ENCODE results near the gene C5AR2.
A peak's percentile ranks its signal among the peaks of the same experiment; 100 is the strongest.
"Not testable (repeated sequence)": the region's sequence is repeated elsewhere in the genome, so short reads cannot be mapped to it uniquely, and the experiment has no call there.

The C5AR2 gene

DNA sequence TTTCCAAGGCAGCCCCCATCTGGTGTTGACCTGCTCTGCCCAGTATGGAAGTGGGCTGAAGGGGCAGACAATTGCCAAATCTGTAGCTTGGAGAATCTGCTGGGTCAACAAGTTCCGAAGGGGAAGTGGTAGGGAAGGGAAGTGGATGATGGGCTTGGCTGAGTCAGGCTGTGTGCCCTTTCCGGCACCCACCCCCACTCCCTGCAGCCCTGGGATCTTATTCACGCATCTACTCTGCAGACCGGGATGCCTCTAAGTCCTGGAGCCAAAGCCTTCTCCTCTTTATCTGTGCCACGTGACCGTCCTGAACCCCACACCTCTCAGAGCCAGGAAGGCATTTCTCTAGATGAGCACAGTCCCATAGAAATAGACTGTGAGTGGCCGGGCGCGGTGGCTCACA, 7.5 kb upstream of the C5AR2 start:
- no peak for DNase-seq

GRCh38 chr19:47330466-47330869, 1.5 kb upstream of the C5AR2 start:
- no peak for DNase-seq

DNA sequence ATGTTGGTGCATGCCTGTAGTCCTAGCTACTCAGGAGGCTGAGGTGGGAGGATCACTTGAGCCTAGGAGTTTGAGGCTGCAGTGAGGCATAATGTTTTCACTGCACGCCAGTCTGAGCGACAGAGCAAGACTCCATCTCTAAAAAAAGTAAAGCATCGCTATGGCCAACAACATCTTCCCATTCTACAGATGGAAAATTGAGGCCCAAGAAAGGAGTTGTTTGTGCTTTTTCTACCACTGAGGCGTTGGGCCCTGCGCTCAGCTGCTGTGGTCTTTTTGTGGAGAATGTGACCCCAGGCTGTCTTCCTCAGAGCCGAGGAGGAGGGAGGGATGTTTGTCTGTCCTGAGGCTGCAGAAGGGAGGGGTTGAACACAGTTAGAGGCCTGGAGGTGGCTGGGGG, 485 bp upstream of the C5AR2 start:
- DNase-seq: no peak

DNA sequence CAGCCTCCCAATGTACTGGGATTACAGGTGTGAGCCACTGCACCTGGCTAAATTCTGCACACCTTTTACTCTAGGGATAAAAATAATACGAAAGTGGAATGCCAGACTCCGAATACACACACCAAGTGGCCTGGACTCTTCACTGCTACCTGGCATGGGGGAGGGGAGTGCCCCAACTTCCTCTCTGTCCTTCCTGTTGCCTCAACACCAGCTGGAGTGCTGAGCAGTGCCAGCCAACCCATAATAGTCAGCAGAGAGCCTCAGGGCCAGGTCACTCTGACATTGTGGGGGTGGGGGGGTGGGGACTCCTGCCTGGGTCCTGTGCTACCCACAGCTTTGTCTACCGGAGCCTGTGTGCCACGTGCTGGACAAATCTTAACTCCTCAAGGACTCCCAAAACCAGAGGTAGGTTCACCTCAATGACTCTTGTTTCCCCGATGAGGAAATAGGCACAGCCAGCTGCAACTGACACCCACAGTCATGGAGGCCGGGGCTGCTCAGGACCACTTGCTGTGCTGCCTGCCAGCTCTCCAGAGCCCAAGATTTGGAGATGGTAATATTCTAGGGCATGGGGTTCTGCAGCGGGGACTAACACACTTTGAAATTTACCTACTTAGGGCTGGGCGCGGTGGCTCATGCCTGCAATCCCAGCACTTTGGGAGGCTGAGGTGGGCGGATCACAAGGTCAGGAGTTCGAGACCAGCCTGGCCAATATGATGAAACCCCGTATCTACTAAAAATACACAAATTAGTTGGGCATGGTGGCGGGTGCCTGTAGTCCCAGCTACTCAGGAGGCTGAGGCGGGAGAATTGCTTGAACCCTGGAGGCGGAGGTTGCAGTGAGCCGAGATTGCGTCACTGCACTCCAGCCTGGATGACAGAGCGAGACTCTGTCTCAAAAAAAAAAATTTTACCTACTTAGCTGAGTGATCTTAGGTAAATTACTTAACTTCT, 5.1 kb downstream of the C5AR2 start:
- not testable (repeated sequence) for DNase-seq

DNA sequence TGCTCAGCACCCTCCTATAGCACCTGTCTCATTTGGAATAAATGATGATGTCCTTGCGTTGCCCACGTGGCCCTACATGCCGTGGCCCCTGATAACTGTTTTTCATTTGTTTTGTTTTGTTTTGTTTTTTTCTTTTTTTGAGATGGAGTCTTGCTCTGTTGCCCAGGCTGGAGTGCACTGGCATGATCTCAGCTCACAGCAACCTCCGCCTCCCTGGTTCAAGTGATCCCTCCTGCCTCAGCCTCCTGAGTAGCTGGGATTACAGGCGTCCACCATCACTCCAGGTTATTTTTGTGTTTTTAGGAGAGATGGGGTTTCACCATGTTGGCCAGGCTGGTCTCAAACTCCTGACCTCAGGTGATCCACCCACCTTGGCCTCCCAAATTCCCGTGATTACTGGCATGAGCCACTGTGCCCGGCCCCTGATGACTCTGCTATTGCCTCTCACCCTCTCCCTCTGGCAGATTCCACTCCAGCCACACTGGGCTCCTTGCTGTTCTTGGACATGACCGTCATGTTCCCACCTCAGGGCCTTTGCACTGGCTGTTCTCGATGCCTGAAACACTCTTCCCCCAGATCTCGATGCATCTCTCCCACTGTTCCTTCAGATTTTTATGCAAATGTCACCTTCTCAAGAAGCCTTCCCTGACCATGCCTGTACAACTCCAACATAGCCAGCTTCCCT, 7.4 kb downstream of the C5AR2 start:
- DNase-seq: no peak

DNA sequence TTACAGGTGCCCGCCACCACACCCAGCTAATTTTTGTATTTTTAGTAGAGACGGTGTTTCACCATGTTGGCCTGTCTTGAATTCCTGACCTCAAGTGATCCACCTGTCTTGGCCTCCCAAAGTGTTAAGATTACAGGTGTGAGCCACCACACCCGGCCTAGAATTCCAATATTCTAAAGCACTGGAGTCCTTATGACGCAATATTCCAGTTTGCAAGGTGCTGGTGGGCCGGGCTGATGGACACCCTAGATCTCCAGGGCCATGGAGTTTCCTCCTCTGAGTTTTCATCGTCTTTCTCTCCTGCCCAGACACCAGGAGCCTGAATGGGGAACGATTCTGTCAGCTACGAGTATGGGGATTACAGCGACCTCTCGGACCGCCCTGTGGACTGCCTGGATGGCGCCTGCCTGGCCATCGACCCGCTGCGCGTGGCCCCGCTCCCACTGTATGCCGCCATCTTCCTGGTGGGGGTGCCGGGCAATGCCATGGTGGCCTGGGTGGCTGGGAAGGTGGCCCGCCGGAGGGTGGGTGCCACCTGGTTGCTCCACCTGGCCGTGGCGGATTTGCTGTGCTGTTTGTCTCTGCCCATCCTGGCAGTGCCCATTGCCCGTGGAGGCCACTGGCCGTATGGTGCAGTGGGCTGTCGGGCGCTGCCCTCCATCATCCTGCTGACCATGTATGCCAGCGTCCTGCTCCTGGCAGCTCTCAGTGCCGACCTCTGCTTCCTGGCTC, 8.7 kb downstream of the C5AR2 start:
- DNase-seq: no peak

GRCh38 chr19:47341734-47342133, 9.8 kb downstream of the C5AR2 start:
- no peak for DNase-seq

GRCh38 chr19:47343194-47343802, 11.3 kb downstream of the C5AR2 start:
- DNase-seq: no peak

GRCh38 chr19:47344425-47344824, 12.4 kb downstream of the C5AR2 start:
- no peak for DNase-seq

- DNase-seq: not testable (repeated sequence)
Observed at GRCh38 chr19:47346024-47346423, 14.0 kb downstream of the C5AR2 start.

GRCh38 chr19:47348819-47349795, 17.1 kb downstream of the C5AR2 start, which contains the start of gene DHX34:
TSS of gene DHX34 (plus strand) at chr19:47349315. CDS start at chr19:47353031, 3,716 bp downstream.
- DNase-seq: peak; percentile 99

DNA sequence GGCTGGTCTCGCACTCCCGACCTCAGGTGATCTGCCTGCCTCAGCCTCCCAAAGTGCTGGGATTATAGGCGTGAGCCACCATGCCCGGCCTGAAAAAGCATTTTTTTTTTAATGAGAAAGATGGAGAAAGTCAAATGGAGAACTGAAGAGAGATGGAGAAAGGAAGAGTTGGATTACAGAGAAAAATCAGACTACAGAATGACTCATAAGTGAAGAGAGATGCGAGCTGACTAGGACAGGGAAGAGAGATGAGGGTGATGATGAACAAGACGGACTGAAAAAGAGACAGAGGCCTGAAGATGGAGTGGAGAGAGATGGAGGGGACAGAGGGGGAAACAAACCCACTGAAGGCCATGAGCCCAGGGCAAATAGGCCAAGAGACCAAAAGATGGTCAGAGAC, 18.7 kb downstream of the C5AR2 start:
- no peak for DNase-seq

GRCh38 chr19:47351548-47351947, 19.6 kb downstream of the C5AR2 start:
- no peak for DNase-seq

DNA sequence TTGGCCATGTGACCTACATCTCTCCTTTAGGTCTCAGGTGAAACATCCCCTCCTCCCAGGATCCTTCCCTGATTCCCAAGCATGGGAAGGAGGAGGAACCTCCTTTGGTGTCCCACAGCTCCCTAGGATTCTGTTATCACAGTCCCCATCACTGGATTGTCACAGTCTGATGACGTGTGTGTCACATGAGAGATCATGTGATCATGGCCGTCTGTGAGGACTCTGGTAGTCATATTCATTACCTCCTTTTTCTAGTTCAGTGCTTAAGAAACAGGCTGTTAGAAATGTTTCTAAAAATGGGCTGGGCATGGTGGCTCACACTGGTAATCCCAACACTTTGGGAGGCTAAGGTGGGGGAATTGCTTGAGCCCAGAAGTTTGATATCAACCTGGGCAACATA, 20.1 kb downstream of the C5AR2 start:
- no peak for DNase-seq

DNA sequence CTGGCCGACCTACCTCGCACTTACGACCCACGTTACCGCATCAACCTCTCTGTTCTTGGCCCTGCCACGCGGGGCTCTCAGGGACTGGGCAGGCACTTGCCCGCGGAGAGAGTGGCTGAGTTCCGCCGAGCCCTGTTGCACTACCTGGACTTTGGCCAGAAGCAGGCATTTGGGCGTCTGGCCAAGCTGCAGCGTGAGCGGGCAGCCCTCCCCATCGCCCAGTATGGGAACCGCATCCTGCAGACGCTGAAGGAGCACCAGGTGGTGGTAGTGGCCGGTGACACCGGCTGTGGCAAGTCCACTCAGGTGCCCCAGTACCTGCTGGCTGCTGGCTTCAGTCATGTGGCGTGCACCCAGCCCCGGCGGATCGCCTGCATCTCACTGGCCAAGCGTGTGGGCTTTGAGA, 21.3 kb downstream of the C5AR2 start:
- DNase-seq: no peak

GRCh38 chr19:47356900-47357299, 24.9 kb downstream of the C5AR2 start:
- no peak for DNase-seq

DNA sequence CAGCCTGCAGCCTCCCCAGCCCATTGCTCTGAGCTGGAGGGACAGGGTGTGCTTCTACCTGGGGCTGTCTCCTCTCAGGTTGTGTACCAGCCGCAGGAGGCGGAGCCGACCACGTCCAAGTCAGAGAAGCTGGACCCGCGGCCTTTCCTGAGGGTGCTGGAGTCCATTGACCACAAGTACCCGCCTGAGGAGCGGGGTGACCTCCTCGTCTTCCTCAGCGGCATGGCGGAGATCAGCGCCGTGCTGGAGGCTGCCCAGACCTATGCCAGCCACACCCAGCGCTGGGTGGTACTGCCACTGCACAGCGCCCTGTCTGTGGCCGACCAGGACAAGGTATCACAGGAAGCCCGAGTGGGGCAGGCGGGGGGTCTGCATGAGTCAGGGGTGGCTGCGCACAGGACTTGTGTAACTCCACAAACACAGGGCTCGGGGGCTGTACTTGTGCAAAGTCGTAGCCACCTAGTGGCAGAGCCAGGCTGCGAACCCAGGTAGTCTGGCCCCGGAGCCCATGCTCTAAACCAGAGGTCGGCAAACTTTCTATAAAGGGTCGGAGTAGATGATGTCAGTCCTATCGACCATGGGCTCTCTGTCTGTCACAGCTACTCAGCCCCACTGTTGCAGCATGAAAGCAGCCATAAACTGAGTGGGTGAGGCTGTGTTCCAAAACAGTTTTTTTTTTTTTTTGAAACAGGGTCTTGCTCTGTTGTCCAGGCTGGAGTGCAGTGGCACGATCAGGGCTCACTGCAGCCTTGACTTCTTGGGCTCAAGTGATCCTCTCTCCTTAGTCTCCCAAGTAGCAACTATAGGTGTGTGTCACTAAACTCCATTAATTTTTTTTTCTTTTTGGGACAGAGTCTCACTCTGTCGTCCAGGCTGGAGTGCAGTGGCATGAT, 26.1 kb downstream of the C5AR2 start:
- no peak for DNase-seq

- DNase-seq: no peak
Observed at GRCh38 chr19:47358936-47359335, 27.0 kb downstream of the C5AR2 start.

- no peak for DNase-seq
Observed at GRCh38 chr19:47362321-47362720, 30.3 kb downstream of the C5AR2 start.

DNA sequence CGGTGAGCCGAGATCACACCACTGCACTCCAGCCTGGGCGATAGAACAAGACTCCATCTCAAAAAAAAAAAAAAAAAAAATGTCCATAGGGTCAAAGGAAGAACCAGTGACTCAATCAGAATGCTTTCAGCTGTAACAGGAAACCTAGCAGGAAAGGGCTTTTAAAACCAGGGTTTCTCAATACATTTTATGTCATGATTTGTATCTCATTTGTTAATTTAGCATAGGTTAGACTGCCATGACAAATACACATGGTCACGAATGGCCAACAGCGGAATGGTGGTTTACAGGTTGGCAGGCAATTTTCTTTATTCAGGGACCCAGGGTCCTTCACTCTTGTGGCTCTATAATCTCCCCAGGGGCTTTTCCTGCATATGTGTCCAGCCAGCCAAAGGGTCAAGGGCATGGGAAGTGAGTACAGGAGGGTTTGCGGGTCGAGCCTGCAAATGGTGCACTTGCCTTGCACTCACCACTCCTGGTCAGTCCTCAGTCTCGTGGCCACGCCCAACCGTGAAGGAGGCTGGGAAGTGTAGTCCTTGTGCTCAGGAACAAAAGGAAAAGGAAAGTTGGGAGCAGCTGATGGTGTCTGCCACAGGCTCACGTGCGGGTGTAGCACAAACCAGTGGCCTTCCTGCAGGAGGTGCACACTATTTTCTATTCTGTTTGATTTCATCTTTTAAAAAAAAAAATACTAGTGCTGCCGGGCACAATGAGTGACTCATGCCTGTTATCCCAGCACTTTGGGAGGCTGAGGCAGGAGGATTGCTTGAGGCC, 32.0 kb downstream of the C5AR2 start:
- no peak for DNase-seq
